Non-pigmented ciliary epithelial cell (primary cell): Measurements from ENCODE around the gene TUBB4B.
"Not testable (repeated sequence)": the region's sequence is repeated elsewhere in the genome, so short reads cannot be mapped to it uniquely, and the experiment has no call there.

Source experiments
- DNase-seq: peaks from one replicate; pipeline ENCODE4 v3.0.0-alpha.2; 2010; ENCODE audit warnings: low read depth

The TUBB4B gene

GRCh38 chr9:137236936-137237421 is 4.1 kb upstream of the TUBB4B start:
- no peak for DNase-seq

DNA sequence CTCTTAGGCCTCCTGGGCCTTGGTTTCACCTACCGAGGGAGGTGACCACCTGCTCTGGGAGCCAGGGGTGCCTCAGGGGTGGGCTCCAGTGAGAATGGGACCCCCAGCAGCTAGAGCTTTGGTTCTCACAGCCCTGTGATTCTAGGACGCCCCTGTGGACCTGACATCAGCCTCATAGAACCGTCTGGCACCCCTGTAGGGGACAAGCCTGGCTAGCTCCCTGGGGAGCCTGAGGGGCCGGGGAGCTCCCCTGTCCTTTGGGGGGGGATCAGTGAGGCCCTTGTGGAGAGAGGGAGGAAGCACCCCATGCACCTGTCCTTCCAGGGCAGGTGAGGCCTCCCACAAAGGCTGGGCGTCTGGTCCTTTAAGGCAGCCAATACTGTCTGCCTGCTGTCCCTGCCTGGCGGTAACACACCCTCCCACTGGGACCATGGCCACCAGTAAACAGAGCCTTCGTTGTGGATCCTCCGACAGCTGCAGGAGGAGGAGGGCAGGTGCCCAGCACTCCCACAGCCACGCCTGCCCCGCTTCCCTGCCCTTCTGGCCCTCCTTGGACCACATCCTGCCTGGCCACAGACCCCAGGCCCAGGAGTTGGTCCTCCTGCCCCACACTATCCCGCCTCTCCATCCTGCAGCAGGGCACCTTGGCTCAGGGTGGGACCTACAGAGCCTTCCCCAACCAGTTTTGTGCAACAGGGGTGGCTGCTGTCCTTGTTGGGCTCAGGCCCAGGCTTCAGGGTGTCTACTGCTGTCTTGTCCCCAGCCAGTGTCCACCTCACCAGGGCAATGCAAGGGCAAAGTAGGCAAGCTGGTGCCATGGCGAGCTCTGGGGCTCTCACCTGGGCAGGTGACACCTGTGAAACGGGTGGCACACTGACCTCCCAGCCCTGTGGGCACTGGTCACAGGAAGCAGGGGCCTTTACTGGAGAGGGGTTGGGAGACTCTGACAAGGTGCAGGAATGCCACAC is 3.0 kb upstream of the TUBB4B start:
- no peak for DNase-seq

DNA sequence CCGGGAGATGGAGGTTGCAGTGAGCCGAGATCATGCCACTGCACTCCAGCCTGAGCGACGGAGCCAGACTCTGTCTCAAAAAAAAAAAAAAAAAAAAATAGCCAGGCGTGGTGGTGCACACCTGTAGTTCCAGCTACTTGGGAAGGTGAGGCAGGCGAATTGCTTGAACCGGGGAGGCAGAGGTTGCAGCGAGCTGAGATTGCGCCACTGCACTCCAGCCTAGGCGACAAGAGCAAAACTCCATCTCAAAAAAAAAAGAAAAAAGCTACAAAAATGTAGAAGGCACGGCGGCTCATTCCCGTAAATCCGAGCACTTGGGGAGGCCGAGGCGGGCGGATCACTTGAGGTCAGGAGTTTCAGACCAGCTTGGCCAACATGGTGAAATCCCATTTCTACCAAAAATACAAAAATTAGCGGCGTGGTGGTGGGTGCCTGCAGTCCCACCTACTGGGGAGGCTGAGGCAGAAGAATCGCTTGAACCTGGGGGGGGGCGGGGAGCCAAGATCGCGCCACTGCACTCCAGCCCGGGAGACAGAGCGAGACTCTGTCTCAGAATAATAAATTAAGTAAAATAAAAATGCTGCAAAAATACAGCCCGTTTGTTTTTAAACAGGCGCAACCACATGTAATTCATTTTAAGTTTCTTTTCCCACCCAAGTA is 1.4 kb upstream of the TUBB4B start:
- DNase-seq: not testable (repeated sequence)

DNA sequence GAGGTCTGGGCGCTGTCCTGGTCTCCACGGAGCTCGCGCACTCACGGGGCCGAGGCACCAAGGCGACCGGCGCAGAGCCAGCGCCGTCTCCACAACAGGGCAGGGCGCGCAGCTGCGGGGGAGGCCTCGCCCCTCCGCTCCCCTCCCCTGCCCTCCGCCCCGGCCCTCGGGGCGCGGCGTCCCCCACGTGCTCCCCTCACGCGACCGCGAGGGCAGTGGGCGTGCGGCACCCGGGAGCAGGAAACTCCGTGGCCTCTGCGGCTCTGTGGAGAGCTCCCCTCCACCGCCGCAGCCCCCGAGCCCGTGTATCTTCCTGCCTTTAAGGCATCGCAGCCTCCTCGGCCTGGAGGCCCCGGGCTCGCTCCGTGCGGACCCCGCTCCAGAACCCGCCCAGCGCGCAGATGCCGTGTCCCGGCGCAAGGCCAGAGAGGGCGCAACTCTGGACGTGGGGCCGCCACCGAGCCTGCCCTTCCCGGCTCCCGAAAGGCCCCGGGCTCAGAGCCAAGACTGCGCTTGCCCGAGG is 708 bp upstream of the TUBB4B start:
- DNase-seq: no peak

DNA sequence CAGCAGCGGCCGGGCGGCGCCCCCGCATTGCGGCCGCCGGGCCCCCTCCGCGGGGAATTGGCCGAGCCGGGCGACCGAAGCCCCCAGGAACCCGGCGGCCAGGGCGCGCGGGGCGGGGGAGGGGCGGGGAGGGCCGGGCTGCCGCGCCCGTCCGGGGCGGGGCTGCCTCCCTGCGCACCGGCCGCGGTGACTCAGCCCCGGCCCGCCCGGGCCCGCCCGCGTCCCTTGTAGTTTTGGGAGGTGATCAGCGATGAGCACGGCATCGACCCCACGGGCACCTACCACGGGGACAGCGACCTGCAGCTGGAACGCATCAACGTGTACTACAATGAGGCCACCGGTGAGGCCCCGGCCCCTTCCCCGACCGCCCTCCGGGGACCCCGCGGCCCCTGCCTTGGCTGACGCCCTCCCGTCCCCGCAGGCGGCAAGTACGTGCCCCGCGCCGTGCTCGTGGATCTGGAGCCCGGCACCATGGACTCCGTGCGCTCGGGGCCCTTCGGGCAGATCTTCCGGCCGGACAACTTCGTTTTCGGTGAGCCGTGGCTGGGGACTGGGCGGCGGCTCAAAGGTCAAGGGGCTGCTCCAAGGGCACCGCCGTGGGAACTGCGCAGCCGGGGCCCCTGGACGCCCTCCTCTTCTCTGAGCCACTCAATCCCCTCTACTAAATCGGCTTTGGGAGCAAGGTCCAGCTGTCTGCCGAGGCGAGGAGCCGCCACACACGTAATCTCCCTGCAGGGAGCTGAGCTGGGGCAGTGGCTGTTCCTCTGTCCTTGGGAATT is 592 bp downstream of the TUBB4B start:
- no peak for DNase-seq

DNA sequence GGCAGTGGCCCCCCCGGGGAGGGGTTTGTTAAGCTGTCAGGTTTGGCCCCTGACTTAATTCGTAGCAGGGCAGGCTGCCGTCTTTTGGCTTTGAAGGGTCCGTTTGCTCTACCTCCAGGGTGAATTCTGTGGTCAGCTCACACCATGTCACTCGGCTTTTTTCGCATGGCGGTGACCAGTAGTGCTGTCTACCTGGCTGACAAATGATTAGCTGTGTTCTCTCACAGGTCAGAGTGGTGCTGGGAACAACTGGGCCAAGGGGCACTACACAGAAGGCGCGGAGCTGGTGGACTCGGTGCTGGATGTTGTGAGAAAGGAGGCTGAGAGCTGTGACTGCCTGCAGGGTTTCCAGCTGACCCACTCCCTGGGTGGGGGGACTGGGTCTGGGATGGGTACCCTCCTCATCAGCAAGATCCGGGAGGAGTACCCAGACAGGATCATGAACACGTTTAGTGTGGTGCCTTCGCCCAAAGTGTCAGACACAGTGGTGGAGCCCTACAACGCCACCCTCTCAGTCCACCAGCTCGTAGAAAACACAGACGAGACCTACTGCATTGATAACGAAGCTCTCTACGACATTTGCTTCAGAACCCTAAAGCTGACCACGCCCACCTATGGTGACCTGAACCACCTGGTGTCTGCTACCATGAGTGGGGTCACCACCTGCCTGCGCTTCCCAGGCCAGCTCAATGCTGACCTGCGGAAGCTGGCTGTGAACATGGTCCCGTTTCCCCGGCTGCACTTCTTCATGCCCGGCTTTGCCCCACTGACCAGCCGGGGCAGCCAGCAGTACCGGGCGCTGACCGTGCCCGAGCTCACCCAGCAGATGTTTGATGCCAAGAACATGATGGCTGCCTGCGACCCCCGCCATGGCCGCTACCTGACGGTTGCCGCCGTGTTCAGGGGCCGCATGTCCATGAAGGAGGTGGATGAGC is 1.4 kb downstream of the TUBB4B start:
- DNase-seq: no peak

DNA sequence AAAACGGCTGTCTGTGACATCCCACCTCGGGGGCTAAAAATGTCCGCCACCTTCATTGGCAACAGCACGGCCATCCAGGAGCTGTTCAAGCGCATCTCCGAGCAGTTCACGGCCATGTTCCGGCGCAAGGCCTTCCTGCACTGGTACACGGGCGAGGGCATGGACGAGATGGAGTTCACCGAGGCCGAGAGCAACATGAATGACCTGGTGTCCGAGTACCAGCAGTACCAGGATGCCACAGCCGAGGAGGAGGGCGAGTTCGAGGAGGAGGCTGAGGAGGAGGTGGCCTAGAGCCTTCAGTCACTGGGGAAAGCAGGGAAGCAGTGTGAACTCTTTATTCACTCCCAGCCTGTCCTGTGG is 2.2 kb downstream of the TUBB4B start:
- DNase-seq: not testable (repeated sequence)

DNA sequence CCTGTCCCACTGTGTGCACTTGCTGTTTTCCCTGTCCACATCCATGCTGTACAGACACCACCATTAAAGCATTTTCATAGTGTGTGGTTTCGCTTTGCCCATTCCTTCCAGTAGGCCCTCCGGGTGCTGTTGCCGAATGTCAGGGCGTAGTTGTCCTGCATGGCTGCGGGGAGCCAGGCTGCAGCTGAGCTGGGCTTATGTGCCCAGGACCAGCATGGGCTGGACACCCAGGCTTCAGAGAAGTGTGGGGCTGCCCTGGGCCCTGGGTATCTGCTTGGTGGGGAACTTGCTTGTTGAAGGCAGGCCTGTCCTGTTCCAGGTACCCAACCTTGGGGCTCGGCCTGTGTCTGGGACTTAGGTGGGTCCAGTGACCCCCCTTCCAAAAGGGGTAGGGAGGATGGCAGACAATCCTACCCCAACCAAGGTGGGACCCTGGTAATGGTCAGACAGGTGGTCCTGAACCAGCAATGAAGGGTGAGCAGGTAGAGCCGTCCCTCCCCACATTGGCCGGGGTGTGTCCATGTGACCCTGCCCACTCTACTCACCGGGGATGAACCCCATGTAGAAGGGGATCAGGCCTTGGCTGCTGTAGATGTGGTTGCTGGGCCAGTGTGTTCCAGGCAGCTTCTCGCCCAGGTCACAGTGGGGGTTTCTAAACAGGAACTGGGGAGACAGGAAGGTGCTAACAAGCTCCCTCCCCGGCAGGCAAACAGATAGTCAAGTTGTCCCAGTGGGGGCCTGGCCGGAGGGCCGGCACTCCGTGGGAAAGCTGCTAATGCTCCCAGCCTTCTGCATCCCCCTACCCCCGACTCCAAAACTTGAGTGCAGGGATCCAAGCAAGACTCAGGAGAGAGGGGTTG is 2.8 kb downstream of the TUBB4B start:
- DNase-seq: no peak

DNA sequence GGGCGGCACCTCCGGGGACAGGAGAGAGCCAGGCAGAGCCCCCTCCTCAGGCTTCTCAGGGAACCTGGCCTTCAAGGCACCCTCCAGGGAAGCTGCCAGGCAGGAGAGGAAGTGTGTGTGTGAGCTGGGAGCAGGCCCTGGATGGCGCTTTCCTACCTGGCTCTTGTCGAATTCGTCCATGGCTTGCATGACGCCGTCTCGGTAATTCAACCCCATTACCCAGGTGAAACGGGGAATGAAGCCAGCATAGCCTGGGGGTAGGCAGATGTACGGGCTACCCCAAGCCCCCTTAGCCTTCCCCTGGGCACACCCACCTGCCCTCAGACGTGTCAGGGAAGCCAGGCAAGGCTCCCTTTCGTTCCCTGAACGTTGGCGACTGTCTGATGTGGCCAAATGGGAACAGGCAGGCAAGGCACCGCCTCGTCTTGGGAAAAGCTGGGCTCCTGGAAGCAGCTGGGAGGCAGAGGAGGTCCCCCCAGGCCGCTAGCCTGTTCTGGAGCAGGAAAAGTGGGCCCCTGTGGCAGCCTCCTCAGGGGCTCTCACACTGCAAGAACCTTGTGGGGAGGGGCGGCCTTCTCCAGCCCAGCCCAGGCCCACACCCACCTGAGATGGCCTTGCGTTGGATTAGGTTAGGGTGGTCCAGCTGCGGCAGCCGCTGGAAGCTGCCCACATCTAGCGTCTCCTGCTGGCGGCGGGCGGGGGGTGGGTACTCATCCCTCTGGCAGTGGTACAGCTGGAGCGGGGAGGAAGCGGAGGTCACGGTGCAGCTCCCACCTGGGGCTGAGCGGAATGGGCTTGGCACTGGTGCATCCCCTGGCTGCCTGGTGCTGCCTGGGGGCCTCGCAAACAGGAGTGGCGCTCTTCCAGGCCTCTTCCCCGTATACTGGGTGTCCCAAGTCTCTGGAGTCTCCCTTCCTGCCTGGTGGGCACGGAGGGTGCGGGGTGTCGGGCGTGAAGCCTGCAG is 3.7 kb downstream of the TUBB4B start:
- no peak for DNase-seq

GRCh38 chr9:137245450-137246421 is 4.6 kb downstream of the TUBB4B start:
- no peak for DNase-seq

GRCh38 chr9:137247135-137247915 is 6.2 kb downstream of the TUBB4B start:
- DNase-seq: no peak

DNA sequence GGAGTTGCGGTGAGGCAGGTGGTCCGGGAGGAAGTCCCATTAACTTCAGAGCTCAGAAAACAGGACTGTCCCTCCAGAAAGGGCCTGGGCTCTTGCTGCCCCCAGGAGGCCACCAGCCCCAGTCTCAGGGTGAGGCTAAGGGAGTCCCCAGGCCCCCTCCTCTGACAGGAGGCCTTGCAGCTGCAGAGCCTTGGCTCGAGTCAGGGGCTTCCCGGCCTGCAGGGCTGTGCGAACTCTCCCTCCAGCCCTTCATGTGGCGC is 6.8 kb downstream of the TUBB4B start:
- no peak for DNase-seq

- DNase-seq: no peak
These were observed 9.5 kb downstream of the TUBB4B start for GRCh38 chr9:137250329-137251193.

- no peak for DNase-seq
These were observed 10.0 kb downstream of the TUBB4B start, which contains the start of gene STPG3 for GRCh38 chr9:137251194-137251461. Gene STPG3, plus strand, starts transcription at chr9:137251286. Its CDS starts 1 bp downstream, at chr9:137251287.

GRCh38 chr9:137251490-137252268 is 10.6 kb downstream of the TUBB4B start:
- no peak for DNase-seq
